ENCODE data around the gene PYGB. TPM values are rescaled to one million over a fixed set of nuclear protein-coding genes. Genes with fewer than 3 reads are reported as not detected.
A peak's percentile ranks its signal among the peaks of the same experiment; 100 is the strongest.

The PYGB gene
- total RNA-seq, 2 donors from 2014 or later = 231 to 261 TPM

- Histone ChIP-seq H3K4me1 (replicated peaks) (peaks cover 21% of the 10 kb centered on the region), H3K36me3 (peaks cover 0 to 4% of the 10 kb centered on the region in 2 donors)
- intact Hi-C loops (cut with DNase I) = loop anchor here (1.0 kb wide), 1 partner anchor 24 kb away; no protein-coding TSS in a partner anchor
Measured at GRCh38 chr20:25273541-25274358, 25.9 kb downstream of the PYGB start.

GRCh38 chr20:25274481-25274880 lies 26.6 kb downstream of the PYGB start:
- intact Hi-C loops (cut with DNase I) = no loop called here
- 97% methylated on average over 19 of the region's 20 CpGs for WGBS
- H3K4me3 ChIP-seq = no peak overlapping the region
- peaks cover 0 to 4% of the 10 kb centered on the region in 2 donors for H3K36me3 ChIP-seq
- H3K27ac ChIP-seq = peak overlapping the region; percentile 70 to 74
- DNase-seq (ENCODE audit: low spot score) = no peak
- no peaks in the 10 kb centered on the region for H3K9me3 ChIP-seq
- peaks cover 27% of the 10 kb centered on the region for H3K4me1 ChIP-seq (replicated peaks)
- no peak for TF ChIP-seq CTCF (IDR thresholded peaks at IDR 0.05)
- TF ChIP-seq POLR2A (IDR thresholded peaks at IDR 0.05) = no peak
- TF ChIP-seq POLR2AphosphoS5 (IDR thresholded peaks at IDR 0.05) = no peak
- no peaks in the 10 kb centered on the region for H3K27me3 ChIP-seq (replicated peaks; ENCODE audit: insufficient read depth)

More at GRCh38 chr20:25273541-25274358, 25.9 kb downstream of the PYGB start:
- no peak for TF ChIP-seq POLR2A (IDR thresholded peaks at IDR 0.05)
- TF ChIP-seq POLR2AphosphoS5 (IDR thresholded peaks at IDR 0.05) = peak; percentile 80
- H3K27me3 ChIP-seq (replicated peaks; ENCODE audit: insufficient read depth) = no peaks in the 10 kb centered on the region
- WGBS = 51% methylated on average over 20 of the region's 20 CpGs
- DNase-seq (ENCODE audit: low spot score) = peak; percentile 79
- peak overlapping the region in 1 of 2 donors; percentile 6 for H3K4me3 ChIP-seq
- H3K9me3 ChIP-seq = no peaks in the 10 kb centered on the region
- H3K27ac ChIP-seq = peak overlapping the region; percentile 70 to 74

- intact Hi-C loops (cut with DNase I) = no loop called here
- no peak overlapping the region for H3K4me3 ChIP-seq
- no peak for DNase-seq (ENCODE audit: low spot score)
- WGBS = 89% methylated on average over 32 of the region's 32 CpGs
- no peak for TF ChIP-seq CTCF (IDR thresholded peaks at IDR 0.05)
- no peak for TF ChIP-seq POLR2AphosphoS5 (IDR thresholded peaks at IDR 0.05)
- TF ChIP-seq POLR2A (IDR thresholded peaks at IDR 0.05) = no peak
- H3K4me1 ChIP-seq (replicated peaks) = peaks cover 28% of the 10 kb centered on the region
- H3K27ac ChIP-seq = peak overlapping the region; percentile 70 to 80
- no peaks in the 10 kb centered on the region for H3K27me3 ChIP-seq (replicated peaks; ENCODE audit: insufficient read depth)
- no peaks in the 10 kb centered on the region for H3K9me3 ChIP-seq
- peaks cover 0 to 4% of the 10 kb centered on the region in 2 donors for H3K36me3 ChIP-seq
Measured at GRCh38 chr20:25274891-25275812, 27.3 kb downstream of the PYGB start.

- Histone ChIP-seq H3K27me3 (replicated peaks; ENCODE audit: insufficient read depth) (no peaks in the 10 kb centered on the region), H3K4me1 (replicated peaks) (peaks cover 36% of the 10 kb centered on the region), H3K36me3 (peaks cover 0 to 4% of the 10 kb centered on the region in 2 donors), H3K4me3 (no peak overlapping the region), H3K27ac (peak overlapping the region in 1 of 2 donors; percentile 80), H3K9me3 (no peaks in the 10 kb centered on the region)
- intact Hi-C loops (cut with DNase I) = no loop called here
- no peak for DNase-seq (ENCODE audit: low spot score)
- WGBS = 93% methylated on average over 20 of the region's 20 CpGs
- TF ChIP-seq POLR2A (IDR thresholded peaks at IDR 0.05) (no peak), POLR2AphosphoS5 (IDR thresholded peaks at IDR 0.05) (no peak), CTCF (IDR thresholded peaks at IDR 0.05) (no peak)
Measured at GRCh38 chr20:25275813-25276532, 28.1 kb downstream of the PYGB start.

All from prostate gland (tissue), 2 donors.